OCI-LY1 (cell line): ENCODE measurements around the gene SDCCAG8.

Experiments used
- EZH2 ChIP-seq: fragments of 200-600 bp; sonication (generic), shearing (Covaris generic); IDR thresholded peaks from 2 replicates; pipeline ENCODE4 v1.8.0; 2017; ENCODE audit warnings: borderline replicate concordance, mixed run types, mild to moderate bottlenecking, antibody characterized with exemption, low read length, moderate library complexity, mixed read lengths
- TF ChIP-seq, protein P1 (sequence below): fragments of 200-600 bp; sonication (generic), shearing (Covaris generic); IDR thresholded peaks from 2 replicates; pipeline ENCODE4 v1.5.1; 2017; ENCODE audit warnings: mild to moderate bottlenecking, antibody characterized with exemption, low read length, moderate library complexity, mixed read lengths

DNA sequence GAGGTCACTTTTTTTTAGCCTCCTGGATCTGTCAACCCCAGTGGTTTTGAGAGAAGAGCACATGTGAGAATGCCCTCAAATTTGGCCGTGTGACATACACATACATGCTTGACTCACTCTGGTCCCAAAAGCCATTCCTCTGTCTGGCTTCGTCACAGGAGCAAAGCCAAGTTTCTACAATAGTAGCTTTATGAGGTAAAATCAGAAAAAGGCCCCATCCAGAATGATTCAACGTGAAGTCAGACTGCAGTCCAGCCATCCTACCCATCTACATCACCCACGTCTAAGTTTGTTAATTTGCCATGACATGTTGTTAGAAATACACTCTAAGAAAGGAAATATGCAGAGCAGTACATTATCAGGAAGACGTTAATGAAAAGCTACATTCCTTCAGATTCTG, 245.2 kb downstream of the SDCCAG8 start:
- TF ChIP-seq, protein P1, sequence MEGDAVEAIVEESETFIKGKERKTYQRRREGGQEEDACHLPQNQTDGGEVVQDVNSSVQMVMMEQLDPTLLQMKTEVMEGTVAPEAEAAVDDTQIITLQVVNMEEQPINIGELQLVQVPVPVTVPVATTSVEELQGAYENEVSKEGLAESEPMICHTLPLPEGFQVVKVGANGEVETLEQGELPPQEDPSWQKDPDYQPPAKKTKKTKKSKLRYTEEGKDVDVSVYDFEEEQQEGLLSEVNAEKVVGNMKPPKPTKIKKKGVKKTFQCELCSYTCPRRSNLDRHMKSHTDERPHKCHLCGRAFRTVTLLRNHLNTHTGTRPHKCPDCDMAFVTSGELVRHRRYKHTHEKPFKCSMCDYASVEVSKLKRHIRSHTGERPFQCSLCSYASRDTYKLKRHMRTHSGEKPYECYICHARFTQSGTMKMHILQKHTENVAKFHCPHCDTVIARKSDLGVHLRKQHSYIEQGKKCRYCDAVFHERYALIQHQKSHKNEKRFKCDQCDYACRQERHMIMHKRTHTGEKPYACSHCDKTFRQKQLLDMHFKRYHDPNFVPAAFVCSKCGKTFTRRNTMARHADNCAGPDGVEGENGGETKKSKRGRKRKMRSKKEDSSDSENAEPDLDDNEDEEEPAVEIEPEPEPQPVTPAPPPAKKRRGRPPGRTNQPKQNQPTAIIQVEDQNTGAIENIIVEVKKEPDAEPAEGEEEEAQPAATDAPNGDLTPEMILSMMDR, result no peak
- no peak for TF ChIP-seq EZH2
